ENCODE data around the gene SFMBT1.

DNA sequence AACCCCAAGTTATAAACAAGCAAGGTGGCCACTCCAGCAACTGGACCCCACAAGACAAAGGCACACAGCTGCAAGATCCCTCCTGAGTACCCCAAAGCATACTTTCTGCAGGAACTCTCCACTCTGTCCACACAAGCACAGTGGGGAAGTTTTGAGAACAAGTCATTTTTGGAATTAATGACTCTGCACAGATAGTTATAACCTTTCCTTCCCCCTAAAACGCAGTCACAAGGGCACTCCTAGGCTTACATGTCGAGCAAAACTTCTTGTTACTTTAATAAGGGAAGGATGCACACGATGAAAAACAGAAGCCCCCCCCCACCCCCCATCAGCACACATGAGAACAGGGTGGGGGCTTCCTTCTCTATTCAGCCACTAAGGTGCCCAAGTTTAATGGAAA, 149.7 kb downstream of the SFMBT1 start:
- no peak for TF ChIP-seq CTCF (IDR thresholded peaks at IDR 0.05; ENCODE audit: insufficient read depth, low read depth, low read length)
- no peak for TF ChIP-seq EZH2 (IDR thresholded peaks at IDR 0.05; ENCODE audit: insufficient read depth, low read length)
